ENCODE results near the gene SHC4. TPM values are rescaled to one million over a fixed set of nuclear protein-coding genes. Genes with fewer than 3 reads are reported as not detected.
"Not testable (repeated sequence)": the region's sequence is repeated elsewhere in the genome, so short reads cannot be mapped to it uniquely, and the experiment has no call there.

Gene SHC4
- total RNA-seq, 1 donor from 2014 or later: 0.58 TPM

DNA sequence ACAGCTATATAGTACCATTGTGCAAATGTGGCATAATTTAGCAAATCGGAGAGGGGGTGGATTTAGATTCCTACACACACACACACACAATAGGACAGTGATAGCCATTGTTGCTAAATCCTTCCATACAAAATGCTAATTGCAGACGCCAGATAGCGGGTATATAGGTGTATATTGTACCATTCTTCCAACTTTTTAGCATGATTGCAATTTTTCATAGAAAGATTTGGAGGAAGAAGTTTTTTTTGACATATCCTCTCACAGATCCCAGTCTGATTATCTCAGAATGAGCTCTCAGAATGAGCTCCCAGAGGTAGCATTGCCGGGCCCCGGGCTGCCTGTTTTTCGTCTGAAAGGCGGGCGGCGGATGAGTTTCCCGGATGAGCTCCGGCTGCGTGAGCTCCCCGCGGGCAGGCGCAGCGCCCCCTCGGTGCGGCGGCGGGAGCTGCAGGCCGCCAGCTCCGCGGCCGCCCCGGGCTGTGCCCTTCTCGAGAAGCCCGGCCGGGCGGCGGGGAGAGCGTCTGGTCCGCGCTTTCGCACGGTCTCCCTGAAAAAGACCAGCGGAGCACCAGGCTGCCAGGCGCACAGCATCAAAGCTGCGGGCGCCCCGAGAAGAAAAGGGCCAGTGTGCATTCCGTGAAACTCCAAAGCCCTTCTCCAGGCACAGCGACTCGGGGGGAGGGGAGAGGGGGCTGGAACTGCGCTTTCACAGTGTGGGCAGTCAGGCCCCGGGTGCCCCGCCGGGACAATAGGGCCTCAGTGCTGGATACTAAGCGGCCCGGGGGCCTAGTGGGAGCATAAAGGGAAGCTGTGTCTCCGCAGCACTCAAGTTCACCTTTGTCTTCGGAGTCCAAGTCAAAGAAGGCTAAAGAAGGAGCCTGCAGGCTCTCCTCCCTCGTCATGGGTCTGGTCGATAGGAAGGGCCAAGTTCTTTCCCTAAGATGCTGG, 12.0 kb upstream of the SHC4 start:
- H3K4me3 Mint-ChIP-seq: peak overlapping the region; percentile 67
- peak; percentile 72 to 88 for DNase-seq (ENCODE audit: low spot score in 2 of 2, unreplicated experiment in 2 of 2)
- H3K9me3 Mint-ChIP-seq: peaks cover under 1% of the 10 kb centered on the region
- peak; percentile 87 for TF ChIP-seq CTCF (IDR thresholded peaks at IDR 0.05; ENCODE audit: unreplicated experiment)
- no peaks in the 10 kb centered on the region for H3K27me3 Mint-ChIP-seq (ENCODE audit: low read depth)
- H3K27ac Mint-ChIP-seq: peak overlapping the region; percentile 53
- peaks cover 21% of the 10 kb centered on the region for H3K4me1 Mint-ChIP-seq
- no peaks in the 10 kb centered on the region for H3K36me3 Mint-ChIP-seq

- H3K9me3 Mint-ChIP-seq: peaks cover 7% of the 10 kb centered on the region
- no peak for DNase-seq (ENCODE audit: low spot score in 2 of 2, unreplicated experiment in 2 of 2)
These were observed 11.2 kb upstream of the SHC4 start for GRCh38 chr15:48974882-48975281.

DNA sequence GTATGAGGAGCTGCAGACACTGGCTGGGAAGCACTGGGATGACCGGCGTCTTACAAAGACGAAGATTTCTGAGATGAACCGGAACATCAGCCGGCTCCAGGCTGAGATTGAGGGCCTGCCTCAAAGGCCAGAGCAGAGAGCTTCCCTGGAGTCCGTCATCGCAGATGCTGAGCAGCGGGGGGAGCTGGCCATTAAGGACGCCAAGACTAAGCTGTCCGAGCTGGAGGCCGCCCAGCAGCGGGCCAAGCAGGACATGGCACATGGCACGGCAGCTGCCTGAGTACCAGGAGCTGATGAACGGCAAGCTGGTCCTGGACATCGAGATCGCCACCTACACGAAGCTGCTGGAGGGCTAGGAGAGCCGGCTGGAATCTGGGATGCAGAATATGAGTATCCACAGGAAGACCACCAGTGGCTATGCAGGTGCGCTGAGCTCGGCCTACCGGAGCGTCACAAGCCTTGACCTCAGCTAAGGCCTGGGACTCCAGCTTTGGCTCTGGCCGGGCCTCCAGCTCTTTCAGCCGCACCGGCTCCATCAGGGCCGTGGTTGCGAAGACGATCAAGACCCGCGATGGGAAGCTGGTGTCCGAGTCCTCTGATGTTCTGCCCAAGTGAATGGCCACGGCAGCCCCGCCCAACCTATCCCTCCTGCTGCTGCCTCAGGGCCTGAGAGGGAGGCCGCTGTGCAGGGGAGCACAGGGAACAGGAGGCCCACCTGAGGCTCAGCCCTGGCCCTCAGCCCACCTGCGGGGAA, 9.2 kb upstream of the SHC4 start:
- H3K9me3 Mint-ChIP-seq: peaks cover 7% of the 10 kb centered on the region
- peaks cover 3% of the 10 kb centered on the region for H3K27me3 Mint-ChIP-seq (ENCODE audit: low read depth)
- no peak overlapping the region for H3K4me3 Mint-ChIP-seq
- no peaks in the 10 kb centered on the region for H3K36me3 Mint-ChIP-seq
- H3K4me1 Mint-ChIP-seq: peaks cover 10% of the 10 kb centered on the region
- TF ChIP-seq CTCF (IDR thresholded peaks at IDR 0.05; ENCODE audit: unreplicated experiment): no peak
- no peak for DNase-seq (ENCODE audit: low spot score in 2 of 2, unreplicated experiment in 2 of 2)
- no peak overlapping the region for H3K27ac Mint-ChIP-seq

More at GRCh38 chr15:48974882-48975281, 11.2 kb upstream of the SHC4 start:
- no peak for TF ChIP-seq CTCF (IDR thresholded peaks at IDR 0.05; ENCODE audit: unreplicated experiment)
- no peak overlapping the region for H3K27ac Mint-ChIP-seq
- H3K36me3 Mint-ChIP-seq: no peaks in the 10 kb centered on the region
- H3K4me3 Mint-ChIP-seq: peak overlapping the region; percentile 67
- H3K4me1 Mint-ChIP-seq: peaks cover 21% of the 10 kb centered on the region
- H3K27me3 Mint-ChIP-seq (ENCODE audit: low read depth): peaks cover 3% of the 10 kb centered on the region

DNA sequence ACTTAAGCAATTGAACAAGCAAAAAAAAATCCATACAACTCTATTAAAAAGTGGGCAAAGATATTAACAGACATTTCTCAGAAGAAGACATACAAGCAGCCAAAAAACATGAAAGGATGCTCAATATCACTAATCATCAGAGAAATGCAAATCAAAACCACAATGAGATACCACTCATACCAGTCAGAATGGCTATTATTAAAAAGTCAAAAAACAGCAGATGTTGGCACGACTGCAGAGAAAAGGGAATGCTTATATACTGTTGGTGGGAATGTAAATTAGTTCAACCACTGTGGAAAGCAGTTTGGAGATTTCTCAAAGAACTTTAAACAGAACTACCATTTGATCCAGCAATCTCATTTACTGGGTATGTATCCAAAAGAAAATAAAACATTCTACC, 7.2 kb upstream of the SHC4 start:
- not testable (repeated sequence) for H3K9me3 Mint-ChIP-seq; H3K27ac Mint-ChIP-seq; H3K4me3 Mint-ChIP-seq; H3K27me3 Mint-ChIP-seq (ENCODE audit: low read depth); H3K36me3 Mint-ChIP-seq; DNase-seq (ENCODE audit: low spot score in 2 of 2, unreplicated experiment in 2 of 2)
- peaks cover 10% of the 10 kb centered on the region for H3K4me1 Mint-ChIP-seq

DNA sequence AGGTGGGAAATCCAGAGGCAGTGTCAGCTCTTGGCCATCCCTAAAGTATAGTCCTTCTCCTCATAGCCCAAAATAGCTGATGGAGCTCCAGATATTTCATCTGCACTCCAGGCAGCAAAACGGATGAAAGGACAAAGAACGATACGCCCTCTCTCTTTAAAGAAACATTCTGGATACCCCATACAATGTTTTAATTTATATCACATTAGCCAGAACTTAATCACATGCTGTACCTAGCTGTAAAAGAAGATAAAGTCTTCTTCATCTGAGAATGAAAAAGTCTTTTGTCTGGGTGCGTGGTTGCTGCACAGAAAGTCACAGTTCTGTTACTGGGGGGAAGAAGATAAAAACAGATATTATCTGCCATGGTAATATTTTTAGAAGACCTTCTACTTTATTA, 4.3 kb upstream of the SHC4 start:
- peaks cover 16% of the 10 kb centered on the region for H3K27me3 Mint-ChIP-seq (ENCODE audit: low read depth)
- DNase-seq (ENCODE audit: low spot score in 2 of 2, unreplicated experiment in 2 of 2): no peak
- H3K36me3 Mint-ChIP-seq: no peaks in the 10 kb centered on the region
- peaks cover 14% of the 10 kb centered on the region for H3K4me1 Mint-ChIP-seq
- H3K9me3 Mint-ChIP-seq: peaks cover 7% of the 10 kb centered on the region
- no peak overlapping the region for H3K4me3 Mint-ChIP-seq
- no peak for TF ChIP-seq CTCF (IDR thresholded peaks at IDR 0.05; ENCODE audit: unreplicated experiment)
- H3K27ac Mint-ChIP-seq: no peak overlapping the region

GRCh38 chr15:48967336-48967735, 3.6 kb upstream of the SHC4 start:
- Mint-ChIP-seq H3K36me3 (no peaks in the 10 kb centered on the region), H3K4me3 (no peak overlapping the region), H3K4me1 (peaks cover 14% of the 10 kb centered on the region), H3K27ac (no peak overlapping the region), H3K27me3 (ENCODE audit: low read depth) (peaks cover 22% of the 10 kb centered on the region), H3K9me3 (peaks cover 7% of the 10 kb centered on the region)
- no peak for DNase-seq (ENCODE audit: low spot score in 2 of 2, unreplicated experiment in 2 of 2)
- TF ChIP-seq CTCF (IDR thresholded peaks at IDR 0.05; ENCODE audit: unreplicated experiment): no peak

All from mesothelial cell of epicardium (in vitro differentiated cells).